ENCODE results near the gene TEX29.

DNA sequence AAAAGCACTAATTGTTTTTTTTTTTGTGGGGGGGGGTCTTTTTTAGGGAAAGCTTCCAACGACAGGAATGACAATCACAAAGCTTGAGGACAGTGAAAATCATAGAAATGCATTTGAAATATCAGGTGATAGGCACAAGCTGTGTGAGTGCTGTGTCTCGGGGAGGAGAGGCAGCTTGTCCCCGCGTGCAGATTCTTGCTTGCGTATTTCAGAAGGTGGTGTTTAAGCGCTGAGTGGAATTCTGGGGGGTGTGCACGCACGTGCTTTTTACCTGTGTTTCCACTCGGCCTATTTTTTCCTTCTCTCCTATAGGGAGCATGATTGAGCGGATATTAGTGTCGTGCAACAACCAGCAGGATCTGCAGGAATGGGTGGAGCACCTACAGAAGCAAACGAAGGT is 40.2 kb upstream of the TEX29 start:
- TF ChIP-seq, protein P1, sequence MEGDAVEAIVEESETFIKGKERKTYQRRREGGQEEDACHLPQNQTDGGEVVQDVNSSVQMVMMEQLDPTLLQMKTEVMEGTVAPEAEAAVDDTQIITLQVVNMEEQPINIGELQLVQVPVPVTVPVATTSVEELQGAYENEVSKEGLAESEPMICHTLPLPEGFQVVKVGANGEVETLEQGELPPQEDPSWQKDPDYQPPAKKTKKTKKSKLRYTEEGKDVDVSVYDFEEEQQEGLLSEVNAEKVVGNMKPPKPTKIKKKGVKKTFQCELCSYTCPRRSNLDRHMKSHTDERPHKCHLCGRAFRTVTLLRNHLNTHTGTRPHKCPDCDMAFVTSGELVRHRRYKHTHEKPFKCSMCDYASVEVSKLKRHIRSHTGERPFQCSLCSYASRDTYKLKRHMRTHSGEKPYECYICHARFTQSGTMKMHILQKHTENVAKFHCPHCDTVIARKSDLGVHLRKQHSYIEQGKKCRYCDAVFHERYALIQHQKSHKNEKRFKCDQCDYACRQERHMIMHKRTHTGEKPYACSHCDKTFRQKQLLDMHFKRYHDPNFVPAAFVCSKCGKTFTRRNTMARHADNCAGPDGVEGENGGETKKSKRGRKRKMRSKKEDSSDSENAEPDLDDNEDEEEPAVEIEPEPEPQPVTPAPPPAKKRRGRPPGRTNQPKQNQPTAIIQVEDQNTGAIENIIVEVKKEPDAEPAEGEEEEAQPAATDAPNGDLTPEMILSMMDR (IDR thresholded peaks at IDR 0.05) = no peak
- no peak for TF ChIP-seq EZH2 (IDR thresholded peaks at IDR 0.05; ENCODE audit: borderline replicate concordance, insufficient read depth, low read depth, low read length, poor library complexity, severe bottlenecking)
